Activated T-helper 1 cell treated with anti-CD3 and anti-CD28 coated beads, Interleukin-12 subunit alpha, Interleukin-12 subunit beta, Interleukin-2, Interleukin-4 antibody, amounts not matched to agents 30 ng/mL and 10 ng/mL and 1 ng/mL, durations not matched to agents 14 hours and 24 hours and 36 hours (primary cell): Measurements from ENCODE around the gene PRG3. TPM values are rescaled to one million over a fixed set of nuclear protein-coding genes. Genes with fewer than 3 reads are reported as not detected.
"Not testable (repeated sequence)": the region's sequence is repeated elsewhere in the genome, so short reads cannot be mapped to it uniquely, and the experiment has no call there.

Source experiments
- DNase-seq: peaks from one replicate; pipeline ENCODE4 v3.0.0; 2021; ENCODE audit warnings: low spot score
- H3K27ac Mint-ChIP-seq: one replicate; pipeline ENCODE4 v1.8.0; 2021; ENCODE audit warnings: mild to moderate bottlenecking, mixed read lengths
- H3K27me3 Mint-ChIP-seq: one replicate; pipeline ENCODE4 v1.8.0; 2022; ENCODE audit warnings: mild to moderate bottlenecking, moderate library complexity, mixed read lengths; ENCODE audit not compliant: insufficient read depth
- H3K36me3 Mint-ChIP-seq: one replicate; pipeline ENCODE4 v1.8.0; 2021; ENCODE audit warnings: low read depth, mixed read lengths
- H3K4me1 Mint-ChIP-seq: one replicate; pipeline ENCODE4 v1.8.0; 2021; ENCODE audit warnings: low read depth, mixed read lengths
- H3K4me3 Mint-ChIP-seq: one replicate; pipeline ENCODE4 v1.8.0; 2021; ENCODE audit warnings: mild to moderate bottlenecking, moderate library complexity, mixed read lengths
- H3K9me3 Mint-ChIP-seq: one replicate; pipeline ENCODE4 v1.8.0; 2021; ENCODE audit warnings: mixed read lengths
- intact Hi-C: fragments of 100-400 bp; cut with micrococcal nuclease; formaldehyde crosslinking; loops from one replicate; pipeline ENCODE4 v1.15.1; 2024
- total RNA-seq: library from RNA; stranded (reverse); gene quantifications from 2 replicates; pipeline ENCODE4 v1.2.3, GENCODE V29; 2022

Gene PRG3
- total RNA-seq, 1 donor from 2014 or later: not detected

- intact Hi-C loops: no loop called here
- H3K4me3 Mint-ChIP-seq: no peak overlapping the region
- no peaks in the 10 kb centered on the region for H3K9me3 Mint-ChIP-seq
- no peak overlapping the region for H3K27ac Mint-ChIP-seq
- peaks cover 5% of the 10 kb centered on the region for H3K27me3 Mint-ChIP-seq
- H3K4me1 Mint-ChIP-seq: no peaks in the 10 kb centered on the region
- H3K36me3 Mint-ChIP-seq: no peaks in the 10 kb centered on the region
- DNase-seq: no peak
Observed at GRCh38 chr11:57374966-57375365, 6.0 kb downstream of the PRG3 start.

GRCh38 chr11:57373146-57373545 lies 7.8 kb downstream of the PRG3 start:
- H3K9me3 Mint-ChIP-seq: no peaks in the 10 kb centered on the region
- no peaks in the 10 kb centered on the region for H3K36me3 Mint-ChIP-seq
- peaks cover 2% of the 10 kb centered on the region for H3K27me3 Mint-ChIP-seq
- DNase-seq: no peak
- H3K4me3 Mint-ChIP-seq: no peak overlapping the region
- H3K27ac Mint-ChIP-seq: no peak overlapping the region
- intact Hi-C loops: no loop called here
- H3K4me1 Mint-ChIP-seq: no peaks in the 10 kb centered on the region

DNA sequence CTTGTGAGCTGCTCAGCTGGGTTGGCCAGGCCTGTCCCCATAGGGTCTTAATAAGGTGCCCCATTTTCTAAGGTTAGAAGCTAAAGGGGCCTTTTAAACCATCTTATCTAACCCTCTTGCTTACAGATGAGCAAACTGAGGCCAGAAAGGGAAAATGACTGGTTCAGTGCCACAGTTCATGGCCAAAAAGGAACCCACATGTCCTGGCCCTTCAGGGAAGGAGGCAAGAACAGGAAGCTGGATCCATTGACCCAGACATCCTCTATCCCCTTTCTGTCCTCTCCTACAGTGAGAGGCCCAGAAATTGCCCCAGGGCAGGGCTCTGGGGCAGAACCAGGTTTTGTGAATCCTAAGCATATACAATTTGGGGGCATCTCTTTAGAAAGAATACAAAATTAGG lies 10.0 kb downstream of the PRG3 start:
- Mint-ChIP-seq H3K36me3 (no peaks in the 10 kb centered on the region), H3K27me3 (peaks cover 2% of the 10 kb centered on the region), H3K27ac (no peak overlapping the region), H3K4me1 (no peaks in the 10 kb centered on the region), H3K4me3 (no peak overlapping the region), H3K9me3 (no peaks in the 10 kb centered on the region)
- intact Hi-C loops: no loop called here
- no peak for DNase-seq

DNA sequence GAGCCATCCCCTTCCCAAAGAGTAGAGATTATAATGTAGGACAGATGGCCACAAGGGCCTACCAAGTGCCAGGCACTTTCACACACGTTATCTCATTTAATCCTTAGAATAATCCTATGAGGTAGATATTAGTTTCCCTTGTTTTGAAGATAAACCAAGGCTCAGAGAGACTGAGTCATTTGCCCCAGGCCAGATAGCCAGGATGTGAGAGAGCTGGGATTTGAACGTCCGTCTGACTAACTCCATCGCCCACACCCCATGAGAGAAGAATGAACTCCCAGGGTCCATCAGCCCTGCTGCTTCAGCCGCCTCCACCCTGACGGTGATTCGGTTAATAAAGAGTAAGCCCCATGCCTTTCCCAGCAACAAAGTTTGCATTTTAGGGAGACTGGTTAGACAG lies 10.7 kb downstream of the PRG3 start:
- Mint-ChIP-seq H3K27me3 (peaks cover 2% of the 10 kb centered on the region), H3K4me3 (no peak overlapping the region), H3K36me3 (no peaks in the 10 kb centered on the region), H3K27ac (no peak overlapping the region), H3K4me1 (no peaks in the 10 kb centered on the region), H3K9me3 (no peaks in the 10 kb centered on the region)
- intact Hi-C loops: no loop called here
- DNase-seq: no peak

DNA sequence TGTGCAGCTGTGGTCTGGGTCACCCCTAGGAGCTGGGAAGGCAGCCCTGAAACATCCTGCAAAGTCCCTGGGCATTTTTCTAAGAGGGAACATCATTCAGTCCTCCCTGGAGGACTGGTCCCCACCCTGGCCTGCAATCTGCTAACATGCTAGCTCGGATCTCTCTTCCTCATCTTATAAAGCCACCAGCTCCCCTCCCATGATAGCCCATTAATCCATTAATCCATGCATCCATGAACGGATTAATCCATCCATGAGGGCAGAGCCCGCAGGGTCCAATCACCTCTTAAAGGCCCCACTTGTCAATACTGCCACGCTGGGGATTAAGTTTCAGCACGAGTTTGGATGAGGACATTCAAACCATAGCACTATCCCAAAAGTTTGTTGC lies 12.1 kb downstream of the PRG3 start:
- H3K27me3 Mint-ChIP-seq: peaks cover 2% of the 10 kb centered on the region
- DNase-seq: no peak

DNA sequence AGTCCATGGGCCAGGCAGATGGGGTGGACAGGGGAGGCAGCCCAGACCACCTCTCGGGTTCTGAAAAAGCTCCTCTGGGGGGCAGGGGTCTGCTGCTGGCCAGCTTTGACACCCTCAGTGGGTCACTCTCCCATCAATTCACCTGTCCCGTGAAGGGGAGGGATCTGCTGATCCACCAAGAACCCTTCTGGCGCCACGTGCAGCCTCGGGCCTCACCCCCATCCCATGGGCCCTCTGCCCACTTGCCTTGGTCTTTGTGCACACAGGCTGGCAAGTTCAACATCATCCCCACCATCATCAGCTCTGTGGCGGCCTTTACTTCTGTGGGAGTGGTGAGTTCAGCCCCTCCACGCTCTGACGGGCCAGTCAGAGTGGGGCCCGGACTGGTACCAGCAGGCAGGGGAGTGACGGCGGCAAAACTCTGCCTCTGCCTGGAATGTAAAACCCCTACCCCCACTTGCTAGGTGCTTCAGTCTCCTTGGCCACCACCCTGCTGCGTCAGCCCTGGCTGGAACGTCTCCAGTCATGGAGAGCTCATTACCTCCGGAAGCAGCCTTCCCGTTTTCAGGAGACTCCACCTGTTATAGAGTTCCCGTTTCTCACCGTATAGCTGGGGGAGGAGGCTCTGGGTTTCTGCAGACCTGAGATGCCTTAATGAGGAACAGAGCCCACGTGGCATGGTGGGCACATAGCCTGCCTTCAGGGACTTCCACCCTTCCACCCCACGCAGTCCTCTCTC lies 12.7 kb downstream of the PRG3 start:
- H3K4me3 Mint-ChIP-seq: no peak overlapping the region
- no peaks in the 10 kb centered on the region for H3K9me3 Mint-ChIP-seq
- H3K27ac Mint-ChIP-seq: no peak overlapping the region
- H3K4me1 Mint-ChIP-seq: no peaks in the 10 kb centered on the region
- no peaks in the 10 kb centered on the region for H3K36me3 Mint-ChIP-seq
- DNase-seq: no peak
- intact Hi-C loops: no loop called here
- H3K27me3 Mint-ChIP-seq: peaks cover 2% of the 10 kb centered on the region

More for the DNA sequence above, 12.1 kb downstream of the PRG3 start:
- no peaks in the 10 kb centered on the region for H3K36me3 Mint-ChIP-seq
- no peaks in the 10 kb centered on the region for H3K4me1 Mint-ChIP-seq
- no peaks in the 10 kb centered on the region for H3K9me3 Mint-ChIP-seq
- H3K4me3 Mint-ChIP-seq: no peak overlapping the region
- H3K27ac Mint-ChIP-seq: no peak overlapping the region
- intact Hi-C loops: no loop called here

DNA sequence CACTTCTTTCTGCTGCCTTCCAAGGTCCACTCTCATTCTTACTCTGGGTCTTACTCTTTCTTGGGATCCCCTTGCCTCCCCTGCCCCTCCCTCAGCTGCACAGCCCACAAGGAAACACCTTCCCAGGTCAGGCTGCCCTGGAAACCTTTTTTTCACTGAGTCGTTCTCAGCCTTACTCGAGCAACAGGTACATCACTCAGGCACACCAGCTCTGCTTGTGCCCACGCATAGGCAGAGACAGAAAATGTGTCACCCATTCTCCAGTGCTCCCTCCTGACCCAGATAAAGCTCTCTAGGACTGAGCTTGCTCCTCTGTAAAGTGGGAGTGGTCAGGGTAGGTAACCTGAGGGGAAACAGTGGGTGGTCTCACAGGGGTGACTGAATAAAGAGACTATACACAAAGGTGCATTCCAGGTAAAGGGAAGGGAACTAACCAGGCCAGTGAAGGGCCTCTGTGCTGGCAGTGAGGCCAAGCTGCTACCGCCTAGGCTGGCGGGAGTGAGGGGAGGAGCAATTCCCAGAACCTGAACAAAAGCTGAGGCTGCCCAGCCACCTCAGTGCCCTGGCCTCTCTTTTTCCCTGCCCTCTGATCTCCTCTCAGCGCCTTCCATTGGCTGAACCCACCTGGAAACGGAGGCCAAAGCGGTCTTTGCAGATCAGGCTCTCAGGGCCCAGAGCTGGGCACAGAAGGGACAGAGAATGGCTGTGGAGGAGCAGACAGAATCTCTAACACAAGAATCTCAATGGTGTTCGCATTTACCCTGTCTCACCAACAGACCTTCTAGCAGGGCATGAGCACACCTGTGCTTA lies 15.9 kb downstream of the PRG3 start:
- no peak for DNase-seq
- intact Hi-C loops: no loop called here

GRCh38 chr11:57363131-57364080 lies 17.5 kb downstream of the PRG3 start:
- Mint-ChIP-seq H3K36me3 (no peaks in the 10 kb centered on the region), H3K4me3 (no peak overlapping the region), H3K4me1 (no peaks in the 10 kb centered on the region), H3K27me3 (no peaks in the 10 kb centered on the region), H3K27ac (no peak overlapping the region), H3K9me3 (no peaks in the 10 kb centered on the region)
- no peak for DNase-seq
- intact Hi-C loops: no loop called here

More for the DNA sequence above, 15.9 kb downstream of the PRG3 start:
- H3K27ac Mint-ChIP-seq: no peak overlapping the region
- H3K9me3 Mint-ChIP-seq: no peaks in the 10 kb centered on the region
- H3K4me1 Mint-ChIP-seq: no peaks in the 10 kb centered on the region
- no peak overlapping the region for H3K4me3 Mint-ChIP-seq
- no peaks in the 10 kb centered on the region for H3K27me3 Mint-ChIP-seq
- H3K36me3 Mint-ChIP-seq: no peaks in the 10 kb centered on the region

DNA sequence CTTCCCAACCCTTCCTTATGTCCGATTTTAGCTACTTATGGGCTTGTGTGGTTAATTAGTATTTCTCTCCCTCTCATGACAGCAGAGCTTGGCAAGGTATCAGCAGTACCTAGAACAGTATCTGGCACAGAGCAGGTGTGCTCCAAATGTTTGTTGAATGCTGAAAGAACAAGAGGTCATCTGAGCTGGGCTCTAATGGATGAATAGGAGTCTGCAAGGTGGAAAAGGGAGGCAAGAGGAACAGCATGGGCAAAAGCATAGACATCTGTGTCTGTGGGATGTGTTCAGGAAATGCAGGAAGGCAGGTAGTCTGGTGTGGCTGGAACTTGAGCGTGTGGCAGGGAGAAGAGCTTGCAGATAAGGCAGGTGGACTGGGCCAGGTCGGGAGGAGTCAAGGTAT lies 19.0 kb downstream of the PRG3 start:
- Mint-ChIP-seq H3K9me3 (no peaks in the 10 kb centered on the region), H3K27me3 (no peaks in the 10 kb centered on the region), H3K36me3 (no peaks in the 10 kb centered on the region), H3K4me3 (no peak overlapping the region), H3K27ac (no peak overlapping the region), H3K4me1 (no peaks in the 10 kb centered on the region)
- no peak for DNase-seq
- intact Hi-C loops: no loop called here

- DNase-seq, H3K36me3 Mint-ChIP-seq, H3K4me1 Mint-ChIP-seq, intact Hi-C loops, H3K9me3 Mint-ChIP-seq, H3K27ac Mint-ChIP-seq, H3K27me3 Mint-ChIP-seq, H3K4me3 Mint-ChIP-seq: not testable (repeated sequence)
Observed at GRCh38 chr11:57361420-57361819, 19.5 kb downstream of the PRG3 start.

GRCh38 chr11:57360991-57361390 lies 20.0 kb downstream of the PRG3 start:
- H3K36me3 Mint-ChIP-seq: no peaks in the 10 kb centered on the region
- no peak overlapping the region for H3K4me3 Mint-ChIP-seq
- peaks cover 6% of the 10 kb centered on the region for H3K27me3 Mint-ChIP-seq
- no peaks in the 10 kb centered on the region for H3K9me3 Mint-ChIP-seq
- DNase-seq: no peak
- H3K4me1 Mint-ChIP-seq: no peaks in the 10 kb centered on the region
- intact Hi-C loops: no loop called here
- no peak overlapping the region for H3K27ac Mint-ChIP-seq

DNA sequence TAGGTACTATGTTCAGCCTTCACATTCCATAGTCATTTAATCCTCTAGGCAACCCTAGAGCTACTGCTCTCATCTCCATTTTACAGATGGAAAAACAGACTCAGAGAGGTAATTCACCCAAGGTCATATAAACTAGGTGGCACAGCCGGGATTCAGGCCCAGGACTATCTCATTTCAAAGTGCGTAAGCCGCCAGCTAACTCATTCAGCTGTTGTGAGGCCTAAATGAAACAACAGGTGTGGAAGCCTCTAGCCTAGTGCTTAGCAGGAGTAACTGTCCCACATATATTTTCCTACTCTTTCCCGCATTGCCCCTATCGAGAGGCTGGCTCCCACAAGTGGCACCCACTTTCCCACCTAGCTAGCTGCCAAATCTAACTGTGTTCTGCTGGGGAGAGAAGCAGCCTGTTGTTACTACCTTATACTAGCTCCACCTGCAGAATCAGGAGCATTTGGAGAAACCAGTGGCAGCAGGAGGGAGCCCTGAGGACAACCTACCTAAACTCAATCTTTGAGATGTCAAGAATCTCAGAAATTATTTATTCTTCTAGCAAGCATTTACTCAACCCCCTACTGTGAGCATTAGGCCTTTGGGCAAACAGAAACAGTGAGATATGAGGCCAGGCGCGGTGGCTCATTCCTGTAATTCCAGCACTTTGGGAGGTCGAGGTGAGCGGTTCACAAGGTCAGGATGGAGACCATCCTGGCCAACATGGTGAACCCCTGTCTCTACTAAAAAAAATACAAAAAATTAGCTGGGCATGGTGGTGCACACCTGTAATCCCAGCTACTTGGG lies 20.9 kb downstream of the PRG3 start:
- intact Hi-C loops: no loop called here
- no peak overlapping the region for H3K27ac Mint-ChIP-seq
- no peak for DNase-seq
- H3K4me3 Mint-ChIP-seq: no peak overlapping the region
- H3K9me3 Mint-ChIP-seq: no peaks in the 10 kb centered on the region
- H3K27me3 Mint-ChIP-seq: peaks cover 6% of the 10 kb centered on the region
- no peaks in the 10 kb centered on the region for H3K36me3 Mint-ChIP-seq
- no peaks in the 10 kb centered on the region for H3K4me1 Mint-ChIP-seq
